Breast epithelium (tissue), 4 donors: Measurements from ENCODE around the gene ATP8B3. TPM values are rescaled to one million over a fixed set of nuclear protein-coding genes. Genes with fewer than 3 reads are reported as not detected.
"Not testable (repeated sequence)": the region's sequence is repeated elsewhere in the genome, so short reads cannot be mapped to it uniquely, and the experiment has no call there.

Experiments used
- DNase-seq, 2 donors: peaks; one replicate each; pipeline ENCODE4 v3.0.0-alpha.2; 2019; ENCODE audit warnings: low spot score in 2 of 2
- H3K27ac ChIP-seq, 2 donors: fragments of 200-600 bp; sonication (generic) in 1 of 2; one replicate each; pipeline ENCODE4 v1.5.1; 2016 to 2019; ENCODE audit warnings: mild to moderate bottlenecking in 1 of 2
- H3K27me3 ChIP-seq, 2 donors: fragments of 200-600 bp; sonication (generic) in 1 of 2; one replicate each; pipeline versions ENCODE4 v1.5.1 to v1.6.0; 2017 to 2019; ENCODE audit warnings: control low read depth in 1 of 2, mild to moderate bottlenecking in 1 of 2
- H3K36me3 ChIP-seq: fragments of 200-600 bp; one replicate; pipeline ENCODE4 v1.5.1; 2019
- H3K4me1 ChIP-seq, 2 donors: fragments of 200-600 bp; sonication (generic); one replicate each; pipeline ENCODE4 v1.5.1; 2016 to 2019; ENCODE audit warnings: control low read depth in 1 of 2
- H3K4me3 ChIP-seq, 3 donors: fragments of 200-600 bp; sonication (generic); 1 replicate in 2 of 3; 2 replicates in 1 of 3; pipeline ENCODE4 v1.5.1; 2016 to 2019; ENCODE audit warnings: mild to moderate bottlenecking in 3 of 3, moderate library complexity in 2 of 3
- H3K9me3 ChIP-seq, 2 donors: fragments of 200-600 bp; sonication (generic) in 1 of 2; one replicate each; pipeline ENCODE4 v1.5.1; 2016 to 2019; ENCODE audit warnings: control low read depth in 1 of 2
- POLR2A ChIP-seq: fragments of 450-650 bp; IDR thresholded peaks from one replicate; pipeline ENCODE4 v1.6.1; 2016; ENCODE audit warnings: antibody characterized with exemption, mild to moderate bottlenecking, moderate library complexity
- POLR2AphosphoS5 ChIP-seq, 3 donors: sonication (generic); formaldehyde crosslinking; IDR thresholded peaks; one replicate each; pipeline ENCODE4 v1.6.1; 2017; ENCODE audit warnings: antibody characterized with exemption in 3 of 3
- intact Hi-C: fragments of 100-400 bp; cut with DNase I; formaldehyde crosslinking; loops from one replicate; pipeline ENCODE4 v1.15.1; 2023; ENCODE audit warnings: low total_unique reads
- total RNA-seq, 3 donors: library from RNA; depleted of rRNA; stranded (reverse); fragments of >200 nt; gene quantifications; one replicate each; pipeline ENCODE4 v1.1.0, GENCODE V29; 2016
- TF ChIP-seq, protein P1 (sequence below), 3 donors: fragments of 450-650 bp; IDR thresholded peaks; one replicate each; pipeline ENCODE4 v1.5.1; 2016 to 2017; ENCODE audit warnings: antibody characterized with exemption in 3 of 3, mild to moderate bottlenecking in 3 of 3, moderate library complexity in 3 of 3

ATP8B3 gene
- total RNA-seq, 3 donors from 2014 or later: 0.66 to 1.4 (median 1.0) TPM

- no peak for DNase-seq
- H3K9me3 ChIP-seq: no peaks in the 10 kb centered on the region
- no peaks in the 10 kb centered on the region for H3K4me1 ChIP-seq
- intact Hi-C loops: no loop called here
- TF ChIP-seq POLR2AphosphoS5 (IDR thresholded peaks at IDR 0.05) (no peak), POLR2A (no peak)
- TF ChIP-seq, protein P1, sequence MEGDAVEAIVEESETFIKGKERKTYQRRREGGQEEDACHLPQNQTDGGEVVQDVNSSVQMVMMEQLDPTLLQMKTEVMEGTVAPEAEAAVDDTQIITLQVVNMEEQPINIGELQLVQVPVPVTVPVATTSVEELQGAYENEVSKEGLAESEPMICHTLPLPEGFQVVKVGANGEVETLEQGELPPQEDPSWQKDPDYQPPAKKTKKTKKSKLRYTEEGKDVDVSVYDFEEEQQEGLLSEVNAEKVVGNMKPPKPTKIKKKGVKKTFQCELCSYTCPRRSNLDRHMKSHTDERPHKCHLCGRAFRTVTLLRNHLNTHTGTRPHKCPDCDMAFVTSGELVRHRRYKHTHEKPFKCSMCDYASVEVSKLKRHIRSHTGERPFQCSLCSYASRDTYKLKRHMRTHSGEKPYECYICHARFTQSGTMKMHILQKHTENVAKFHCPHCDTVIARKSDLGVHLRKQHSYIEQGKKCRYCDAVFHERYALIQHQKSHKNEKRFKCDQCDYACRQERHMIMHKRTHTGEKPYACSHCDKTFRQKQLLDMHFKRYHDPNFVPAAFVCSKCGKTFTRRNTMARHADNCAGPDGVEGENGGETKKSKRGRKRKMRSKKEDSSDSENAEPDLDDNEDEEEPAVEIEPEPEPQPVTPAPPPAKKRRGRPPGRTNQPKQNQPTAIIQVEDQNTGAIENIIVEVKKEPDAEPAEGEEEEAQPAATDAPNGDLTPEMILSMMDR (IDR thresholded peaks at IDR 0.05): no peak
- H3K36me3 ChIP-seq: no peaks in the 10 kb centered on the region
- H3K27me3 ChIP-seq: peaks cover 19 to 98% of the 10 kb centered on the region in 2 donors
- H3K27ac ChIP-seq: no peak overlapping the region
- H3K4me3 ChIP-seq: no peak overlapping the region
Observed at GRCh38 chr19:1761528-1762242, 50.4 kb downstream of the ATP8B3 start.

DNA sequence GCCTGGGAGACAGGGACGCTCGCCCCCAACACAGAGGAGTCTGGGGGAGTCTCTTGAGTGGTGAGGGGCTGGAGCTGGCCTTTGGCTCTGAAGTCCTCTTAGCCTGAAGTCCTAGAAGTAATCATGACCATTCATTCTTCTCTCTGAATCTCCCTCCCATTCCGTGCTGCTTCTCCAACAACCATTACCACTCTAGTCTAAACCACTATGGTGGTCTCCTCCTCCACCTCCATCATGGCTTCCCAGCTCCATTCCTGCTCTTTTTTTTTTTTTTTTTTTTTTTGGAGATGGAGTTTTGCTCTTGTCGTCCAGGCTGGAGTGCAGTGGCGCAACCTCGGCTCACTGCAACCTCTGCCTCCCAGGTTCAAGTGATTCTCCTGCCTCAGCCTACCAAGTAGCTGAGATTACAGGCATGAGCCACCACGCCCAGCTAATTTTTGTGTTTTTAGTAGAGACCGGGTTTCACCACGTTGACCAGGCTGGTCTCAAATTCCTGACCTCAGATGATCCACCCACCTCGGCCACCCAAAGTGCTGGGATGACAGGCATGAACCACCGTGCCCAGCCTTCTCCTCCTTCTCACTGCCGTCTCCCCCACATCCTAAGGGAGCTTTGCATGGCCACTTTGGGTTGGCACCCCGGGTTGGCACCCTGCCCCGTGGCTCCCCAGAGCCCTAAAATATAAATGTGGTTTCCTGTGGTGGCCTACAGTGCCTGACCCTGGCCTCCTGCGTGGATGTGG lies 51.1 kb downstream of the ATP8B3 start:
- H3K27ac ChIP-seq, DNase-seq, H3K4me3 ChIP-seq, H3K4me1 ChIP-seq, H3K9me3 ChIP-seq, H3K36me3 ChIP-seq, intact Hi-C loops: not testable (repeated sequence)
- H3K27me3 ChIP-seq: peaks cover 19 to 97% of the 10 kb centered on the region in 2 donors

- TF ChIP-seq POLR2A (no peak), POLR2AphosphoS5 (IDR thresholded peaks at IDR 0.05) (no peak)
- TF ChIP-seq, protein P1 (IDR thresholded peaks at IDR 0.05): no peak
- Histone ChIP-seq H3K4me3 (no peak overlapping the region), H3K9me3 (no peaks in the 10 kb centered on the region), H3K4me1 (peaks cover 0 to under 1% of the 10 kb centered on the region in 2 donors), H3K27ac (no peak overlapping the region), H3K27me3 (peaks cover 24 to 97% of the 10 kb centered on the region in 2 donors), H3K36me3 (no peaks in the 10 kb centered on the region)
- no peak for DNase-seq
- intact Hi-C loops: no loop called here
Observed at GRCh38 chr19:1760020-1760419, 52.1 kb downstream of the ATP8B3 start.

- no peak for TF ChIP-seq POLR2A
- no peak for TF ChIP-seq POLR2AphosphoS5 (IDR thresholded peaks at IDR 0.05)
- TF ChIP-seq, protein P1 (IDR thresholded peaks at IDR 0.05): no peak
- DNase-seq: no peak
- intact Hi-C loops: loop anchor here (10.0 kb wide), 1 partner anchor 84 kb away; no protein-coding TSS in a partner anchor
- no peaks in the 10 kb centered on the region for H3K9me3 ChIP-seq
- peaks cover 23 to 95% of the 10 kb centered on the region in 2 donors for H3K27me3 ChIP-seq
- H3K36me3 ChIP-seq: no peaks in the 10 kb centered on the region
- peaks cover 0 to 5% of the 10 kb centered on the region in 2 donors for H3K4me1 ChIP-seq
- H3K4me3 ChIP-seq: no peak overlapping the region
- no peak overlapping the region for H3K27ac ChIP-seq
Observed at GRCh38 chr19:1758959-1759903, 52.8 kb downstream of the ATP8B3 start.

DNA sequence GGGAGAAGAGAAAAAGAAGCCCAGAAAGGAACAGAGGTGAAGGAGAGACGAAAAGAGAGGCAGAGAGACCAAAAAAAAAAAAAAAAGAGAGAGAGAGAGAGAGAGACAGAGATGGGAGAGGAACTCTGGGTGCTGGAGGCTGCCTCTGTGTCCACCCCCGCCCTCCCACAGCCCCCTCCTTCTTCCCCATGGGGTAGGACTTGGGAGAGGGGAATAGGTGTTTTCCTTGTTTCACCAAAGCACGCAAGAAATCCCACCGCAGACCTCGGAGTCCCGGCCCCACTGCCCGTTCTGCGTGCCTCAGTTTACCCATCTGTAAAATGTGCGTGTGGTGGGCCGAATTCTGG lies 53.9 kb downstream of the ATP8B3 start:
- no peak for DNase-seq
- intact Hi-C loops: loop anchor here (10.0 kb wide), 1 partner anchor 83 kb away; no protein-coding TSS in a partner anchor
- Histone ChIP-seq H3K9me3 (no peaks in the 10 kb centered on the region), H3K4me3 (no peak overlapping the region), H3K27me3 (peaks cover 23 to 87% of the 10 kb centered on the region in 2 donors), H3K36me3 (no peaks in the 10 kb centered on the region), H3K4me1 (peaks cover 0 to 5% of the 10 kb centered on the region in 2 donors), H3K27ac (no peak overlapping the region)
- no peak for TF ChIP-seq POLR2AphosphoS5 (IDR thresholded peaks at IDR 0.05)
- no peak for TF ChIP-seq POLR2A
- TF ChIP-seq, protein P1 (IDR thresholded peaks at IDR 0.05): no peak
